Astrocyte of the spinal cord (primary cell): ENCODE data around the gene COQ7.

Experiments
- DNase-seq: peaks from one replicate; pipeline ENCODE4 v3.0.0; 2011; ENCODE audit warnings: low read depth, low spot score
- H3K4me3 ChIP-seq: 2 replicates; pipeline ENCODE4 v1.5.1; 2011; ENCODE audit warnings: low read depth, mild to moderate bottlenecking, low read length, moderate library complexity
- in situ Hi-C: cut with HindIII; loops from 2 replicates; pipeline ENCODE4 v1.10.0; 2017; ENCODE audit warnings: low sequenced_read_pairs
- TF ChIP-seq, protein P1 (sequence below): IDR thresholded peaks from 2 replicates; pipeline ENCODE4 v1.5.1; 2012; ENCODE audit warnings: low read depth, mild to moderate bottlenecking, low read length, inconsistent platforms

Gene COQ7

GRCh38 chr16:19109288-19109664 lies 41.9 kb downstream of the COQ7 start:
- no peak for DNase-seq
- no peak overlapping the region for H3K4me3 ChIP-seq
- TF ChIP-seq, protein P1, sequence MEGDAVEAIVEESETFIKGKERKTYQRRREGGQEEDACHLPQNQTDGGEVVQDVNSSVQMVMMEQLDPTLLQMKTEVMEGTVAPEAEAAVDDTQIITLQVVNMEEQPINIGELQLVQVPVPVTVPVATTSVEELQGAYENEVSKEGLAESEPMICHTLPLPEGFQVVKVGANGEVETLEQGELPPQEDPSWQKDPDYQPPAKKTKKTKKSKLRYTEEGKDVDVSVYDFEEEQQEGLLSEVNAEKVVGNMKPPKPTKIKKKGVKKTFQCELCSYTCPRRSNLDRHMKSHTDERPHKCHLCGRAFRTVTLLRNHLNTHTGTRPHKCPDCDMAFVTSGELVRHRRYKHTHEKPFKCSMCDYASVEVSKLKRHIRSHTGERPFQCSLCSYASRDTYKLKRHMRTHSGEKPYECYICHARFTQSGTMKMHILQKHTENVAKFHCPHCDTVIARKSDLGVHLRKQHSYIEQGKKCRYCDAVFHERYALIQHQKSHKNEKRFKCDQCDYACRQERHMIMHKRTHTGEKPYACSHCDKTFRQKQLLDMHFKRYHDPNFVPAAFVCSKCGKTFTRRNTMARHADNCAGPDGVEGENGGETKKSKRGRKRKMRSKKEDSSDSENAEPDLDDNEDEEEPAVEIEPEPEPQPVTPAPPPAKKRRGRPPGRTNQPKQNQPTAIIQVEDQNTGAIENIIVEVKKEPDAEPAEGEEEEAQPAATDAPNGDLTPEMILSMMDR, result no peak
- in situ Hi-C loops, result no loop called here

- TF ChIP-seq, protein P1, result no peak
- in situ Hi-C loops, result no loop called here
- H3K4me3 ChIP-seq, result no peak overlapping the region
- no peak for DNase-seq
Observed at GRCh38 chr16:19110537-19111360, 43.3 kb downstream of the COQ7 start.

GRCh38 chr16:19112099-19112407 lies 44.6 kb downstream of the COQ7 start:
- in situ Hi-C loops, result no loop called here
- no peak for DNase-seq
- no peak overlapping the region for H3K4me3 ChIP-seq
- TF ChIP-seq, protein P1, result no peak

DNA sequence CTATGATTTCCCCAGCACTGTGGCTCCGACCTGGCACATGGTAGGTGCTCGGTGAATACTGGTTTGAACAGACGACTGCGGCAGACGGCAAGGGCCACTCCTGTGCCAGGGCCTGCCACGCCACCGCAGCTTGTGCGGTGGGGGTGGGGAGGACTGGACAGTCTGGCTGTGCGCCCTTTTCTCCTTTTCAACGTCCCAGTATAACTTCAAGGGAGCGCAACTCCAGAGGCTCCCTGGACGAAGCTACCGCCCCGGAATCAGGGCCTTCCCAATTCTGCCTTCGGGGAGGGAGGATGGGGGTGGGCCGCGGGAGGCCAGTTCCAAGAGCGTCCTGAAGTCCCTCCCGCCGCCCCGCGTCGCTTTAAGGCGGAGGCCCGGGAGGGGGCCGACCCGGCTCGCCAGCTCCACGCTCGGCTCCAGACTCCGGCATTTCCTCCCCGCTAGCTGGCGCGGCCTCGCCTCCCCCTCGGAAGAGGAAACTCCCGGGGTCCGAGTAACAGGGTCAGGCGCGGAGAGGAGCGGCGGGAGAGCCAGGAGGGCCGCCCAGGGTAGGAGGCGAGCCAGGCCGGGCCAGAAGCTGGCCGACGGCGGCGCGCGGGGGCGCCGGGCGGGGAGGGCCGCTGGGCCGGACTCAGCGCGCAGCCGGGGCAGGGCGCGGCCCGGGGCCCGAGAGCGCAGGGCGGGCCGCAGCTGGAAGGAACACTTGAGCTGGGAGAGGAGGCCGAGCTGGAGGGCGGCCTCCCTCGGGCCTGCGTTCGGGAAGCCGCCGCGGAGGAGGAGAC lies 46.4 kb downstream of the COQ7 start, which contains the start of gene ITPRIPL2:
ITPRIPL2 (plus strand) TSS at position 388 of the 782 bp plus-strand sequence. CDS start 498 bp downstream, outside the sequence.
- TF ChIP-seq, protein P1, result no peak
- DNase-seq, result peak; percentile 90
- in situ Hi-C loops, result no loop called here
- H3K4me3 ChIP-seq, result peak within 1 kb of the TSS; percentile 57

DNA sequence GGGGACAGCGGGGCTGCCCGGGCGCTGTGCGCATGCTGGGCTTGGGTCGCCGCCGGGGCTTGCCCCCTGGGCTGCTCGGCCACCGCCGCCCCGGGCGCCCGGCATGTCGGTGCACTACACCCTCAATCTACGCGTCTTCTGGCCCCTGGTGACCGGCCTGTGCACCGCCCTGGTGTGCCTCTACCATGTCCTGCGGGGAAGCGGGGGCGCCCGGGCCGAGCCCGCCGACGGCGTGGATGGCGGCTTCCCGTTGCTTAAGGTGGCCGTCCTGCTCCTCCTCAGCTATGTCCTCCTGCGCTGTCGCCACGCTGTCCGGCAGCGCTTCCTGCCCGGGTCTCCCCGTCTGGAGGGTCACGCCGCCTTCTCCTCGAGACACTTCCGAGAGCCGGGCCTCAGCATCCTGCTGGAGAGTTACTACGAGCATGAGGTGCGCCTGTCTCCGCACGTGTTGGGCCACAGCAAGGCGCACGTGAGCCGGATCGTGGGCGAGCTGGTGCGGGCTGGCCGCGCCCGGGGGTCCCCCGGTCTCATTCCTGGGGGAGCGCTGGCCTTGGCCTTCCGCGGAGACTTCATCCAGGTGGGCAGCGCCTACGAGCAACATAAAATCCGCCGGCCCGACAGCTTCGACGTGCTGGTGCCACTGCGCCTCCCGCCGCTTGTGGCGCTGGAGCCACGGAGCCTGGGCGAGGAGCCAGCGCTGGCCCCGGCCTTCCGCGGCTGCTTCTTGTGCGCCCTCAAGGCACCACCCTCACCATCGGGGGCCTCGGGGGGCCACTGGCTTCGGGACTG lies 47.1 kb downstream of the COQ7 start:
- in situ Hi-C loops, result no loop called here
- peak; percentile 72 for DNase-seq
- TF ChIP-seq, protein P1, result peak; percentile 22
- H3K4me3 ChIP-seq, result peak overlapping the region; percentile 57
